Neural cell (in vitro differentiated cells): ENCODE data around the gene HOGA1. TPM values are rescaled to one million over a fixed set of nuclear protein-coding genes. Genes with fewer than 3 reads are reported as not detected.

ENCODE experiments used
- H2AFZ ChIP-seq: fragments of 200-600, 300-800 bp; sonication (generic), shearing (Covaris generic); 2 replicates; pipeline ENCODE4 v1.6.0; 2014; ENCODE audit warnings: low read depth, mild to moderate bottlenecking, antibody characterized with exemption, low read length, moderate library complexity
- H3F3A ChIP-seq: fragments of 200-600 bp; shearing (Covaris generic); 2 replicates; pipeline ENCODE4 v1.6.1; 2016; ENCODE audit warnings: mild to moderate bottlenecking, moderate library complexity, mixed read lengths, antibody characterized with exemption, low read length; ENCODE audit not compliant: insufficient read depth, poor library complexity, severe bottlenecking
- H3K27ac ChIP-seq: fragments of 200-600, 300-800 bp; sonication (generic), shearing (Covaris generic); 2 replicates; pipeline ENCODE4 v1.5.1; 2014; ENCODE audit warnings: mild to moderate bottlenecking, low read length, moderate library complexity
- H3K27me3 ChIP-seq: fragments of 300-800, 200-600 bp; sonication (generic), shearing (Covaris generic); 2 replicates; pipeline ENCODE4 v1.6.0; 2014; ENCODE audit warnings: mild to moderate bottlenecking, low read depth, low read length, moderate library complexity; ENCODE audit not compliant: insufficient read depth
- H3K36me3 ChIP-seq: fragments of 300-800, 200-600 bp; sonication (generic), shearing (Covaris generic); 2 replicates; pipeline ENCODE4 v1.5.1; 2014; ENCODE audit warnings: mild to moderate bottlenecking, antibody characterized with exemption, low read length, moderate library complexity; ENCODE audit not compliant: insufficient read depth
- H3K4me2 ChIP-seq: fragments of 300-800, 200-600 bp; sonication (generic), shearing (Covaris generic); 2 replicates; pipeline ENCODE4 v1.6.0; 2014; ENCODE audit warnings: mild to moderate bottlenecking, low read length
- H3K4me3 ChIP-seq: fragments of 300-800, 200-600 bp; sonication (generic), shearing (Covaris generic); 2 replicates; pipeline ENCODE4 v1.5.1; 2014; ENCODE audit warnings: mild to moderate bottlenecking, low read length, moderate library complexity
- H3K79me2 ChIP-seq: fragments of 200-600 bp; shearing (Covaris generic); replicated peaks from 2 replicates; pipeline ENCODE4 v1.6.0; 2014; ENCODE audit warnings: mild to moderate bottlenecking, low read length, moderate library complexity; ENCODE audit not compliant: insufficient read depth
- H3K9ac ChIP-seq: fragments of 300-800, 200-600 bp; sonication (generic), shearing (Covaris generic); 2 replicates; pipeline ENCODE4 v1.6.1; 2016; ENCODE audit warnings: mild to moderate bottlenecking, low read length, mixed read lengths
- H3K9me2 ChIP-seq: fragments of 200-600 bp; shearing (Covaris generic); 2 replicates; pipeline ENCODE4 v1.6.1; 2016; ENCODE audit warnings: mild to moderate bottlenecking, low read length, mixed read lengths; ENCODE audit not compliant: insufficient read depth
- H3K9me3 ChIP-seq: fragments of 200-600, 300-800 bp; sonication (generic), shearing (Covaris generic); 2 replicates; pipeline ENCODE4 v1.6.1; 2016; ENCODE audit warnings: mild to moderate bottlenecking, mixed run types, low read length, moderate library complexity, mixed read lengths
- H4K20me1 ChIP-seq: fragments of 200-600 bp; shearing (Covaris generic); 2 replicates; pipeline ENCODE4 v1.6.1; 2016; ENCODE audit warnings: mild to moderate bottlenecking, mixed run types; ENCODE audit not compliant: insufficient read depth
- EP300 ChIP-seq: fragments of 450-650 bp; conservative IDR thresholded peaks from 2 replicates; pipeline ENCODE4 v1.6.1; 2014; ENCODE audit warnings: antibody characterized with exemption, mild to moderate bottlenecking, moderate library complexity; ENCODE audit not compliant: poor library complexity, severe bottlenecking
- EZH2 ChIP-seq: fragments of 200-600, 300-800 bp; shearing (Covaris generic), sonication (generic); IDR thresholded peaks from 2 replicates; pipeline ENCODE4 v1.6.1; 2014; ENCODE audit warnings: antibody characterized with exemption, low read length, borderline replicate concordance, mild to moderate bottlenecking; ENCODE audit not compliant: insufficient read depth, poor library complexity, severe bottlenecking
- MXI1 ChIP-seq: fragments of 450-650 bp; conservative IDR thresholded peaks from 2 replicates; pipeline ENCODE4 v1.6.1; 2014; ENCODE audit warnings: antibody characterized with exemption, mild to moderate bottlenecking; ENCODE audit not compliant: poor library complexity, severe bottlenecking
- POLR2AphosphoS5 ChIP-seq: IDR thresholded peaks from 2 replicates; pipeline ENCODE4 v1.6.1; 2012
- RAD21 ChIP-seq: fragments of 450-650 bp; conservative IDR thresholded peaks from 2 replicates; pipeline ENCODE4 v1.6.1; 2014; ENCODE audit warnings: antibody characterized with exemption, mild to moderate bottlenecking, moderate library complexity
- SMC3 ChIP-seq: fragments of 450-650 bp; conservative IDR thresholded peaks from 2 replicates; pipeline ENCODE4 v1.6.1; 2014; ENCODE audit warnings: antibody characterized with exemption, mild to moderate bottlenecking, moderate library complexity; ENCODE audit not compliant: poor library complexity
- TAF1 ChIP-seq: IDR thresholded peaks from 2 replicates; pipeline ENCODE4 v1.6.1; 2012; ENCODE audit warnings: low read depth
- polyA plus RNA-seq: library from polyadenylated mRNA; depleted of rRNA; stranded (reverse); fragments of >200 nt; gene quantifications from 2 replicates; pipeline ENCODE4 v1.2.3, GENCODE V29; 2014
- TF ChIP-seq, protein P1 (sequence below): IDR thresholded peaks from 2 replicates; pipeline ENCODE4 v1.6.1; 2012; ENCODE audit warnings: borderline replicate concordance
- TF ChIP-seq, protein P2 (sequence below): fragments of 450-650 bp; IDR thresholded peaks from 2 replicates; pipeline ENCODE4 v1.5.1; 2014; ENCODE audit warnings: antibody characterized with exemption, mild to moderate bottlenecking, moderate library complexity; ENCODE audit not compliant: poor library complexity, severe bottlenecking

HOGA1 gene
- polyA plus RNA-seq, 1 donor from 2014 or later = not detected

DNA sequence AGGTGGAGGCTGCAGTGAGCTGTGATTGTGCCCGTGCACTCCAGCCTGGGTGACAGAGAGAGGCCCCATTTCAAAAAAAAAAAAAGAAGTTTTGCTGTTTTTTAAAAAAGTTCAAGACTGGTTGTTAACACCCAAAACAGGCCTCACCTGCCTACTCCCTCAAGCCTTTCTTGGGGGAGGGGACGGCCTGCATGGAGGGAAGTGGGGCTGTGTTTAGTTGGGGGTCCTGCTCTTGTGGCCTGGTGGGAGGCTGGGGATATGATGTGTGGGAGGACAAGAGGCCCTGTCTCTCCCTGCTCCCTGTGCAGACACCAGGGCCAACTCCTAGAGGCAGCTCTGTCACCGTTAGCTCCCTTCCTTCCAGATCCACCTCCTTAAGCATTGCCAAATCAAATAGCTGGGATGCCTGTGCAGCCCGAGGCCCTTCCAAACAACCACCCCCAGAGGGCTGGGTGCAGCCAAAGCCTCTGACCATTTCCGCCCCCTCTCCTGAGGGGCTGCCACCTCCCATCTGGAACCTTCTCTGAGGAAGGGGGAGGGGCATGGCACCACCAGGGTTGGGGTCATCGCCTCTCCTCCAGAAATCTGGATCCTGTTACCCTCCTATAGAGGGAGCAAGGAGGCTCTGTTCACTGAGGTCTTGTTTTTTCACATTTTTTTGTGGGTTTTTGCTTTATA lies 44.5 kb upstream of the HOGA1 start:
- Histone ChIP-seq H3F3A (no peaks in the 10 kb centered on the region), H3K27ac (no peak overlapping the region), H3K4me2 (no peak overlapping the region), H3K4me3 (no peak overlapping the region), H3K9me2 (no peaks in the 10 kb centered on the region), H3K9me3 (no peaks in the 10 kb centered on the region), H3K79me2 (no peaks in the 10 kb centered on the region), H3K36me3 (no peaks in the 10 kb centered on the region), H3K9ac (no peak overlapping the region), H4K20me1 (no peaks in the 10 kb centered on the region), H3K27me3 (no peaks in the 10 kb centered on the region), H2AFZ (no peak overlapping the region)
- no peak for TF ChIP-seq MXI1
- TF ChIP-seq EP300 = no peak
- TF ChIP-seq TAF1 = no peak
- TF ChIP-seq, protein P1, sequence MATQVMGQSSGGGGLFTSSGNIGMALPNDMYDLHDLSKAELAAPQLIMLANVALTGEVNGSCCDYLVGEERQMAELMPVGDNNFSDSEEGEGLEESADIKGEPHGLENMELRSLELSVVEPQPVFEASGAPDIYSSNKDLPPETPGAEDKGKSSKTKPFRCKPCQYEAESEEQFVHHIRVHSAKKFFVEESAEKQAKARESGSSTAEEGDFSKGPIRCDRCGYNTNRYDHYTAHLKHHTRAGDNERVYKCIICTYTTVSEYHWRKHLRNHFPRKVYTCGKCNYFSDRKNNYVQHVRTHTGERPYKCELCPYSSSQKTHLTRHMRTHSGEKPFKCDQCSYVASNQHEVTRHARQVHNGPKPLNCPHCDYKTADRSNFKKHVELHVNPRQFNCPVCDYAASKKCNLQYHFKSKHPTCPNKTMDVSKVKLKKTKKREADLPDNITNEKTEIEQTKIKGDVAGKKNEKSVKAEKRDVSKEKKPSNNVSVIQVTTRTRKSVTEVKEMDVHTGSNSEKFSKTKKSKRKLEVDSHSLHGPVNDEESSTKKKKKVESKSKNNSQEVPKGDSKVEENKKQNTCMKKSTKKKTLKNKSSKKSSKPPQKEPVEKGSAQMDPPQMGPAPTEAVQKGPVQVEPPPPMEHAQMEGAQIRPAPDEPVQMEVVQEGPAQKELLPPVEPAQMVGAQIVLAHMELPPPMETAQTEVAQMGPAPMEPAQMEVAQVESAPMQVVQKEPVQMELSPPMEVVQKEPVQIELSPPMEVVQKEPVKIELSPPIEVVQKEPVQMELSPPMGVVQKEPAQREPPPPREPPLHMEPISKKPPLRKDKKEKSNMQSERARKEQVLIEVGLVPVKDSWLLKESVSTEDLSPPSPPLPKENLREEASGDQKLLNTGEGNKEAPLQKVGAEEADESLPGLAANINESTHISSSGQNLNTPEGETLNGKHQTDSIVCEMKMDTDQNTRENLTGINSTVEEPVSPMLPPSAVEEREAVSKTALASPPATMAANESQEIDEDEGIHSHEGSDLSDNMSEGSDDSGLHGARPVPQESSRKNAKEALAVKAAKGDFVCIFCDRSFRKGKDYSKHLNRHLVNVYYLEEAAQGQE = no peak
- TF ChIP-seq, protein P2, sequence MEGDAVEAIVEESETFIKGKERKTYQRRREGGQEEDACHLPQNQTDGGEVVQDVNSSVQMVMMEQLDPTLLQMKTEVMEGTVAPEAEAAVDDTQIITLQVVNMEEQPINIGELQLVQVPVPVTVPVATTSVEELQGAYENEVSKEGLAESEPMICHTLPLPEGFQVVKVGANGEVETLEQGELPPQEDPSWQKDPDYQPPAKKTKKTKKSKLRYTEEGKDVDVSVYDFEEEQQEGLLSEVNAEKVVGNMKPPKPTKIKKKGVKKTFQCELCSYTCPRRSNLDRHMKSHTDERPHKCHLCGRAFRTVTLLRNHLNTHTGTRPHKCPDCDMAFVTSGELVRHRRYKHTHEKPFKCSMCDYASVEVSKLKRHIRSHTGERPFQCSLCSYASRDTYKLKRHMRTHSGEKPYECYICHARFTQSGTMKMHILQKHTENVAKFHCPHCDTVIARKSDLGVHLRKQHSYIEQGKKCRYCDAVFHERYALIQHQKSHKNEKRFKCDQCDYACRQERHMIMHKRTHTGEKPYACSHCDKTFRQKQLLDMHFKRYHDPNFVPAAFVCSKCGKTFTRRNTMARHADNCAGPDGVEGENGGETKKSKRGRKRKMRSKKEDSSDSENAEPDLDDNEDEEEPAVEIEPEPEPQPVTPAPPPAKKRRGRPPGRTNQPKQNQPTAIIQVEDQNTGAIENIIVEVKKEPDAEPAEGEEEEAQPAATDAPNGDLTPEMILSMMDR = no peak
- no peak for TF ChIP-seq SMC3
- no peak for TF ChIP-seq RAD21
- TF ChIP-seq EZH2 = no peak
- TF ChIP-seq POLR2AphosphoS5 = no peak

DNA sequence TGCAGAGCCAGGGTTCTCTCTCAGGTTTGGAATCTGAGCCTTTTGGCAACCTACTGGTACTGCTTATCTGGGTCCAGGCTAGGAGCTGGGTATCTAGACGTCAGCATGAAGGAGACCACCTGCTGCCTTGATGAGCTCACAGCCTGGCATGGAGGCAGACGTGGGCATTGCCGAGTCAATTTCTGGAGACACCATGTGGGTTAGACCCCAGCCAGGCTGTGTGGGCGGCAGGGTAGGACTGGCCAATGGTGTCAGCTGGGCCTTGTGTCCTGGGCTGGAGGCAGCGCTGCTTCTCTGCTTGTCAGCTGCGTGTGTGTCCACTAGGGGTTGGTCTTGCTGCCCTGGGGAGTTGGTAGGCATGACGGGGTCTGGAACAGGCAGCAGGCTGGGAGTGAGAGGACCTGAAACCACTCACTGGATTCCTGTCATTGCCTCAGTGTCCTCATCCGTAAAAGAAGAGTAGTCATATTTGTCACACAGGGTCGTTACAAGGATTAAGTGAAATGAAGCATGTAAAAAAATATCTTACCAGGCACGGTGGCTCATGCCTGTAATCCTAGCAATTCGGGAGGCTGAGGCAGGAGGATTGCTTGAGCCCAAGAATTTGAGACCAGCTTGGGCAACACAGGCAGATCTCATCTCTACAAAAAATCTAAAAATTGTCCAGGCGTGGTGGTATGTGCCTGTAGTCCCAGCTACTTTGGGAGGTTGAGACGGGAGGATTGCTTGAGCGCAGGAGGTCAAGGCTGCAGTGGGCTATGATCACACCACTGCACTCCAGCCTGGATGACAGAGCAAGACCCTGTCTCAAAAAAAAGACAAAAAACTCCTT lies 43.3 kb upstream of the HOGA1 start:
- Histone ChIP-seq H3K9me3 (no peaks in the 10 kb centered on the region), H3K9me2 (no peaks in the 10 kb centered on the region), H3K36me3 (no peaks in the 10 kb centered on the region), H3K27ac (no peak overlapping the region), H3K4me2 (no peak overlapping the region), H4K20me1 (no peaks in the 10 kb centered on the region), H3K4me3 (no peak overlapping the region), H3F3A (no peaks in the 10 kb centered on the region), H3K27me3 (no peaks in the 10 kb centered on the region), H2AFZ (no peak overlapping the region), H3K9ac (no peak overlapping the region), H3K79me2 (no peaks in the 10 kb centered on the region)
- no peak for TF ChIP-seq TAF1
- TF ChIP-seq, protein P2 = no peak
- no peak for TF ChIP-seq EZH2
- TF ChIP-seq, protein P1 = no peak
- TF ChIP-seq POLR2AphosphoS5 = no peak
- no peak for TF ChIP-seq EP300
- TF ChIP-seq MXI1 = no peak
- TF ChIP-seq RAD21 = no peak
